CD4-positive, alpha-beta memory T cell (primary cell): Measurements from ENCODE around the gene SIK3. TPM values are rescaled to one million over a fixed set of nuclear protein-coding genes. Genes with fewer than 3 reads are reported as not detected.

Source experiments
- CTCF ChIA-PET: fragments of 350-600 bp; sonication (Branson Sonifier 250); formaldehyde crosslinking; loops from one replicate; lab custom pipeline; 2021; ENCODE audit warnings: inconsistent platforms; ENCODE audit not compliant: partially characterized antibody; lab: Charles Lee
- POLR2A ChIA-PET: fragments of 350-600 bp; sonication (Branson Sonifier 250); formaldehyde crosslinking; loops from one replicate; lab custom pipeline; 2021; ENCODE audit not compliant: partially characterized antibody; lab: Charles Lee
- DNase-seq, 5 donors: peaks; one replicate each; pipeline versions ENCODE4 v3.0.0 to v3.0.0-alpha.2; 2020 to 2022; ENCODE audit warnings: mixed read lengths in 1 of 5
- H3K27ac ChIP-seq: one replicate; pipeline ENCODE4 v1.7.0; 2013; ENCODE audit warnings: low read depth, low read length
- H3K27me3 ChIP-seq: 2 replicates; pipeline ENCODE4 v1.7.0; 2013; ENCODE audit warnings: mild to moderate bottlenecking, low read length, moderate library complexity; ENCODE audit not compliant: insufficient read depth
- H3K36me3 ChIP-seq: 2 replicates; pipeline ENCODE4 v1.7.0; 2013; ENCODE audit warnings: mild to moderate bottlenecking, low read length, moderate library complexity; ENCODE audit not compliant: insufficient read depth
- H3K4me1 ChIP-seq: 2 replicates; pipeline ENCODE4 v1.7.0; 2013; ENCODE audit warnings: mild to moderate bottlenecking, low read length, moderate library complexity; ENCODE audit not compliant: insufficient read depth
- H3K4me3 ChIP-seq, 2 donors: one replicate each; pipeline ENCODE4 v1.7.0; 2013; ENCODE audit warnings: low read length in 2 of 2, mild to moderate bottlenecking in 1 of 2
- H3K9me3 ChIP-seq, 2 donors: one replicate each; pipeline ENCODE4 v1.7.0; 2013; ENCODE audit warnings: low read length in 2 of 2, control low read depth in 1 of 2; ENCODE audit not compliant: control insufficient read depth in 1 of 2
- H3K27ac Mint-ChIP-seq, 7 donors: one replicate each; pipeline ENCODE4 v1.8.0; 2020 to 2021; ENCODE audit warnings: mixed read lengths in 7 of 7, mild to moderate bottlenecking in 6 of 7, inconsistent platforms in 3 of 7, moderate library complexity in 3 of 7
- H3K27me3 Mint-ChIP-seq, 2 donors: one replicate each; pipeline ENCODE4 v1.8.0; 2020 to 2021; ENCODE audit warnings: mixed read lengths in 2 of 2
- H3K36me3 Mint-ChIP-seq, 2 donors: one replicate each; pipeline ENCODE4 v1.8.0; 2020 to 2021; ENCODE audit warnings: mixed read lengths in 2 of 2, inconsistent platforms in 1 of 2, mild to moderate bottlenecking in 1 of 2
- H3K4me1 Mint-ChIP-seq, 4 donors: one replicate each; pipeline ENCODE4 v1.8.0; 2020 to 2021; ENCODE audit warnings: mixed read lengths in 4 of 4, mild to moderate bottlenecking in 1 of 4
- H3K4me3 Mint-ChIP-seq, 8 donors: one replicate each; pipeline ENCODE4 v1.8.0; 2020 to 2021; ENCODE audit warnings: mixed read lengths in 8 of 8, mild to moderate bottlenecking in 7 of 8, moderate library complexity in 6 of 8, inconsistent platforms in 3 of 8
- H3K9me3 Mint-ChIP-seq, 8 donors: one replicate each; pipeline ENCODE4 v1.8.0; 2020 to 2021; ENCODE audit warnings: mixed read lengths in 8 of 8, mild to moderate bottlenecking in 5 of 8, inconsistent platforms in 3 of 8, moderate library complexity in 1 of 8
- intact Hi-C: fragments of 100-400 bp; cut with micrococcal nuclease; formaldehyde crosslinking; loops from one replicate; pipeline ENCODE4 v1.15.1; 2023
- polyA plus RNA-seq, 2 donors: library from polyadenylated mRNA; unstranded; fragments of 300-500 nt; fragmentation: Illumina TruSeq; gene quantifications; one replicate each; pipeline ENCODE4 v1.2.3, GENCODE V29; 2021
- total RNA-seq, 2 experiments: library from RNA; stranded (reverse); gene quantifications; one replicate each; pipeline ENCODE4 v1.2.3, GENCODE V29; 2021

Gene SIK3
- total and polyA plus RNA-seq, 4 experiments from 2014 or later, result 9.7 to 97.5 (median 62.5) TPM

DNA sequence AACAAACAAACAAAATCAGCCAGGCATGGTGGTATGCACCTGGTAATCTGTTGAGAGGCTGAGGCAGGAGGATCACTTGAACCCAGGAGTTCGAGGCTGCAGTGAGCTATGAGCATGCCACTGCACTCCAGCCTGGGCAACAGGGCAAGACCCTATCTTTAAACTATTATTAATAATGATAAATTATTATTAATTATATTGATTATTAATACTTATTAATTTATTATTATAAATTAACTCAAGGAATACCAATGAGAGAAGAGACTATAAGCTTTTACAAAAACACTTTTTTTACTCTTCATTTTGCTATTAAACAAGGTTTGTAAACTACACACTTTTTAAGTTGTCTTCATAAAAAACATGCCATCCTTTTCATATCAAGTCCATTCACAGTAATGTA is 163.1 kb downstream of the SIK3 start:
- Mint-ChIP-seq H3K27ac (peak overlapping the region in 4 of 7 donors; percentile 25 to 64 (median 38)), H3K4me1 (peaks cover 36 to 59% (median 48%) of the 10 kb centered on the region in 4 donors), H3K27me3 (no peaks in the 10 kb centered on the region), H3K36me3 (peaks cover 16 to 23% of the 10 kb centered on the region in 2 donors), H3K9me3 (peaks cover 0 to 3% (median 0%) of the 10 kb centered on the region in 8 donors), H3K4me3 (no peak overlapping the region)
- intact Hi-C loops, result no loop called here
- Histone ChIP-seq H3K4me3 (no peak overlapping the region), H3K27ac (no peak overlapping the region), H3K9me3 (no peaks in the 10 kb centered on the region), H3K27me3 (no peaks in the 10 kb centered on the region), H3K4me1 (peaks cover 42% of the 10 kb centered on the region), H3K36me3 (no peaks in the 10 kb centered on the region)
- ChIA-PET CTCF (no interaction called here), POLR2A (interaction anchor here (1.5 kb wide), 1 partner anchor 13 kb away, joined by 3 read pairs; no protein-coding TSS in a partner anchor)
- no peak for DNase-seq

DNA sequence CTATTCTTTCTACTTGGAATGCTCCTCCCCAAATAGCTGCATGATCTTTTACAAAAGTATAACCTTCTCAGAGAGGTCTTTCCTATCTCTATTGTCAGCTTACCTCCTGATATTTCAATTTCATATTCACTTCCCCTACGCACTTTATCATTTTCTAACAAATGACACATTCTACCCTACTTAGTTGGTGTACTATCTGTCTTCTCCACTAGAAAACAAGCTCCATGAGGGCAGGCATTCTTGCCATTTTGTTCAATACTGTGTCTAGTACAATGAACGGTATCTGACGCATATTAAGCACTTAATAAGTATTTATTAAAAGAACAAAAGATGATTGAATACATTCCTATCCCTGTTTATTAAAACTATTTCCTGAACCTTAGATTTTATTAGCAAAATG is 164.3 kb downstream of the SIK3 start:
- no peaks in the 10 kb centered on the region for H3K36me3 ChIP-seq
- peaks cover 0 to 3% (median 0%) of the 10 kb centered on the region in 8 donors for H3K9me3 Mint-ChIP-seq
- ChIA-PET POLR2A (interaction anchor here (0.8 to 1.3 kb wide), 3 partner anchors 9 to 43 kb away, joined by 3 to 4 read pairs (median 3); no protein-coding TSS in a partner anchor), CTCF (interaction anchor here (1.0 to 1.3 kb wide), 4 partner anchors 11 to 172 kb away, joined by 3 to 6 read pairs (median 3); no protein-coding TSS in a partner anchor)
- peak overlapping the region; percentile 91 to 99 (median 98) for H3K27ac Mint-ChIP-seq
- H3K4me1 Mint-ChIP-seq, result peaks cover 45 to 62% (median 51%) of the 10 kb centered on the region in 4 donors
- DNase-seq, result no peak
- H3K4me3 ChIP-seq, result no peak overlapping the region
- H3K27me3 Mint-ChIP-seq, result no peaks in the 10 kb centered on the region
- H3K27me3 ChIP-seq, result no peaks in the 10 kb centered on the region
- H3K27ac ChIP-seq, result no peak overlapping the region
- H3K4me3 Mint-ChIP-seq, result peak overlapping the region in 3 of 8 donors; percentile 9 to 73 (median 41)
- H3K36me3 Mint-ChIP-seq, result peaks cover 10 to 16% of the 10 kb centered on the region in 2 donors
- intact Hi-C loops, result no loop called here
- H3K4me1 ChIP-seq, result peaks cover 53% of the 10 kb centered on the region
- no peaks in the 10 kb centered on the region for H3K9me3 ChIP-seq

DNA sequence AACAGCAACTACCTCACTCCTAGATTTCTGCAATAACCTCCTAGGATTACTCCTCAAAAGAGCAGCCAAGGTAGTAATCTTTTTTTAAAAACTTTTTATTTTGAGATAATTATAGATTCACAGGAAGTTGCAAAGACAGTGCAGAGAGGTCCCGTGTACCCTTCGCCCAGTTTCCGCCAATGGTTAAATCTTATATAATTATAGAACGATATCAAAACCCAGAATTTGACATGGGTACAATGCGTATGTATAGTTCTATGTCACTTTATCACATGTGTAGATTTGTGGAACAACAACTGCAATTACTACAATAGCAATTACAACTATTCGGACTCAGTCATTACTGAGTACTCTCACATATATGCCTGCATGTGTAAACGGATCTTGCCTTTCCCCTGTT is 166.0 kb downstream of the SIK3 start:
- Histone ChIP-seq H3K4me3 (peak overlapping the region in 1 of 2 donors; percentile 16), H3K4me1 (peaks cover 71% of the 10 kb centered on the region), H3K9me3 (no peaks in the 10 kb centered on the region), H3K27ac (peak overlapping the region; percentile 87), H3K27me3 (no peaks in the 10 kb centered on the region), H3K36me3 (no peaks in the 10 kb centered on the region)
- Mint-ChIP-seq H3K9me3 (peaks cover 0 to 3% (median 0%) of the 10 kb centered on the region in 8 donors), H3K4me3 (peak overlapping the region; percentile 80 to 88 (median 86)), H3K27me3 (no peaks in the 10 kb centered on the region), H3K4me1 (peaks cover 61 to 79% (median 68%) of the 10 kb centered on the region in 4 donors), H3K27ac (peak overlapping the region; percentile 96 to 99 (median 98)), H3K36me3 (peaks cover 11 to 17% of the 10 kb centered on the region in 2 donors)
- peak in 2 of 5 donors; percentile 16 to 30 for DNase-seq
- CTCF ChIA-PET, result interaction anchor here (1.0 to 4.5 kb wide), 3 partner anchors 97 to 174 kb away, joined by 4 to 38 read pairs (median 5); partner anchors contain the start of gene SIK3
- POLR2A ChIA-PET, result interaction anchor here (0.9 to 7.6 kb wide), 8 partner anchors 12 to 166 kb away, joined by 3 to 92 read pairs (median 10); partner anchors contain the start of gene SIK3
- intact Hi-C loops, result no loop called here

DNA sequence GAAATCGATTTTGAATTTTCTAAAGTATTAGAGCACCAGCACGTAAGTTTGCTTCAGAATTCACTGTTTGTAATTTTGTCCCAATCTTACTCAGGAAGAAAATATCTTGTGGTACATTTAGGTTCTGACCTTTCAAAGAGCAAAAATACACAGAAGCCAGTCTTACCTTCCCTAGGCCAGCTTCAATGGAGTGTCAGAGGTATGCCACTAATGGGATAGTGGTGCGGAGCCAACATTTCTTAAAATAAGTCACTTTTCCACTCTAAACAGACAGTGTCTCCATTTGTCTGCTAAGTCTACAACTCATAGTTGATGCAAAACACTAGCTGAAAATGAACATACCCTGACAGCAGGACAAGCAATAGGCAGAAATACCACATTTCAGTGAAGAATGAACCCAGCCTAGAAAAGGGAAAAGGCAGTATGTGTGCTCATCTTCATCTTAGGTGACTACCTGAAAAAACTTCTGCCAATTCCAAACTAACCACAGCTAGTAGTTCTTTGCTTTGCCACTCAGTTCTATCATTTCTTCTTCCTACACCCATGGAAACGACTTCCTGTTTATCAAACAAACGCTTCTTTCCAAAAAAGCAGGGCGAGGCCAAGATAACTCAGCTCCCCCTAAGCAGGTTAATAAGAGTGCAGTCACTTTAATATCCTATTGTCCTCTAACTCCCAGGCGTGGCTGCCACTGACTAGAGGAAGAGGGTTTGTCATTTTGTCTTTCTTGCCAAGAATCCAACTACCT is 166.8 kb downstream of the SIK3 start:
- ChIA-PET POLR2A (interaction anchor here (0.9 to 7.6 kb wide), 13 partner anchors 12 to 178 kb away, joined by 3 to 92 read pairs (median 5); partner anchors contain the start of gene SIK3), CTCF (interaction anchor here (0.7 to 4.5 kb wide), 7 partner anchors 17 to 175 kb away, joined by 3 to 38 read pairs (median 3); partner anchors contain the start of gene SIK3)
- peak overlapping the region; percentile 87 for H3K27ac ChIP-seq
- H3K27ac Mint-ChIP-seq, result peak overlapping the region; percentile 96 to 99 (median 98)
- peak; percentile 74 to 86 (median 81) for DNase-seq
- peaks cover 62 to 79% (median 71%) of the 10 kb centered on the region in 4 donors for H3K4me1 Mint-ChIP-seq
- peak overlapping the region; percentile 80 to 88 (median 86) for H3K4me3 Mint-ChIP-seq
- H3K9me3 Mint-ChIP-seq, result peaks cover 0 to 3% (median 0%) of the 10 kb centered on the region in 8 donors
- no peaks in the 10 kb centered on the region for H3K9me3 ChIP-seq
- peaks cover 79% of the 10 kb centered on the region for H3K4me1 ChIP-seq
- H3K4me3 ChIP-seq, result peak overlapping the region; percentile 0 to 16
- no peaks in the 10 kb centered on the region for H3K27me3 Mint-ChIP-seq
- H3K36me3 ChIP-seq, result no peaks in the 10 kb centered on the region
- H3K36me3 Mint-ChIP-seq, result peaks cover 5 to 12% of the 10 kb centered on the region in 2 donors
- no peaks in the 10 kb centered on the region for H3K27me3 ChIP-seq
- intact Hi-C loops, result loop anchor here (1.0 to 2.0 kb wide), 3 partner anchors 23 to 166 kb away; no protein-coding TSS in a partner anchor

DNA sequence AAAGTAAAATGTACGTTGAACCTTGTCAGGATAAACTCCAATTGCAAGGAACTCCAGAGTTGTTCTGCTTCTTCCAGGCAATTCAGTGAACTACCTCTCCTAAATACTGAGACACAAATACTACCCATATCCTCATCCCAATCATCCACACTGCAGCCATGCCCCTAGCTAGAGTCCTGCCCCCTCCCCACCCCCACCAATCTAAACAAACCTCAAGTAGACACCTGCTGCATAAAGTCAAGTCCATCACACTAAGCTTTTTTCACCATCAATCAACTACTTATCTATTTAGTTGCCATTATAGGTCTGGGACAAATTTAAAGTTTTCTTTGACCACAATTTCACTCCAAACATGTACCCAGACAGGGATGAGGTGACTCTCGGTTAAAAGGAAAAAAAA is 167.6 kb downstream of the SIK3 start:
- peak overlapping the region; percentile 87 for H3K27ac ChIP-seq

DNA sequence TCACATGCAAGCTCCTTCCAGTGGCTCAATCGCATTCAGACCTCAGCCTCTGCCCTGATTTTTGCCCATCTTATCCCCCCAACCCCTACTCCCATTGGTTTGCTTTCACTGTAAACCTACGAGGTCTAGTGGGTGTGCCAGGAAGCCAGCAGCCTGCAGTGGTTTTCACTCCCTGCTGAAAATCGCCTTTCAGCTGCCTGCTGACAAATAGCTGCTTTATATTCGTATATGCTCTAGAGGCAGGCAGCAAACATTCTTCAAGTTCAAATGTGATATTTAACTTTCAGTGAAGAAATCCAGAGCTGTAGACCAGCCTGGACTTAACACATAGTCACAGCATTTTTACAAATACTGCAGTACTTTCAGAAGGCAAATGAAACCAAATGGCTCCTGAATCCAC is 168.1 kb downstream of the SIK3 start:
- POLR2A ChIA-PET, result interaction anchor here (0.6 to 7.6 kb wide), 19 partner anchors 10 to 214 kb away, joined by 3 to 92 read pairs (median 5); partner anchors contain the start of genes PAFAH1B2 and SIK3
- Histone ChIP-seq H3K9me3 (no peaks in the 10 kb centered on the region), H3K27ac (peak overlapping the region; percentile 87), H3K36me3 (no peaks in the 10 kb centered on the region), H3K4me3 (peak overlapping the region; percentile 37 to 42), H3K27me3 (no peaks in the 10 kb centered on the region), H3K4me1 (peaks cover 91% of the 10 kb centered on the region)
- Mint-ChIP-seq H3K4me1 (peaks cover 70 to 87% (median 78%) of the 10 kb centered on the region in 4 donors), H3K27ac (peak overlapping the region; percentile 96 to 99 (median 98)), H3K27me3 (no peaks in the 10 kb centered on the region), H3K4me3 (peak overlapping the region; percentile 80 to 88 (median 86)), H3K36me3 (peaks cover 4 to 12% of the 10 kb centered on the region in 2 donors), H3K9me3 (peaks cover 0 to 3% (median 0%) of the 10 kb centered on the region in 8 donors)
- peak; percentile 51 to 60 (median 57) for DNase-seq
- CTCF ChIA-PET, result interaction anchor here (0.9 to 4.5 kb wide), 17 partner anchors 9 to 224 kb away, joined by 3 to 38 read pairs (median 3); partner anchors contain the start of genes APOA5 and SIK3
- intact Hi-C loops, result loop anchor here (2.0 kb wide), 1 partner anchor 25 kb away; no protein-coding TSS in a partner anchor

More for the DNA sequence above, 167.6 kb downstream of the SIK3 start:
- Histone ChIP-seq H3K36me3 (no peaks in the 10 kb centered on the region), H3K9me3 (no peaks in the 10 kb centered on the region), H3K27me3 (no peaks in the 10 kb centered on the region), H3K4me1 (peaks cover 87% of the 10 kb centered on the region), H3K4me3 (peak overlapping the region; percentile 37 to 42)
- H3K27ac Mint-ChIP-seq, result peak overlapping the region; percentile 96 to 99 (median 98)
- H3K36me3 Mint-ChIP-seq, result peaks cover 4 to 14% of the 10 kb centered on the region in 2 donors
- peak overlapping the region; percentile 80 to 88 (median 86) for H3K4me3 Mint-ChIP-seq
- no peaks in the 10 kb centered on the region for H3K27me3 Mint-ChIP-seq
- ChIA-PET CTCF (interaction anchor here (0.7 to 4.5 kb wide), 17 partner anchors 9 to 176 kb away, joined by 3 to 38 read pairs (median 4); partner anchors contain the start of genes APOA5 and SIK3), POLR2A (interaction anchor here (0.7 to 7.6 kb wide), 19 partner anchors 9 to 214 kb away, joined by 3 to 92 read pairs (median 5); partner anchors contain the start of genes PAFAH1B2 and SIK3)
- intact Hi-C loops, result loop anchor here (2.0 kb wide), 1 partner anchor 24 kb away; no protein-coding TSS in a partner anchor
- H3K9me3 Mint-ChIP-seq, result peaks cover 0 to 3% (median 0%) of the 10 kb centered on the region in 8 donors
- DNase-seq, result peak in 2 of 5 donors; percentile 18 to 19
- H3K4me1 Mint-ChIP-seq, result peaks cover 68 to 85% (median 77%) of the 10 kb centered on the region in 4 donors
